ENCODE data around the gene TSHZ2.

The TSHZ2 gene

DNA sequence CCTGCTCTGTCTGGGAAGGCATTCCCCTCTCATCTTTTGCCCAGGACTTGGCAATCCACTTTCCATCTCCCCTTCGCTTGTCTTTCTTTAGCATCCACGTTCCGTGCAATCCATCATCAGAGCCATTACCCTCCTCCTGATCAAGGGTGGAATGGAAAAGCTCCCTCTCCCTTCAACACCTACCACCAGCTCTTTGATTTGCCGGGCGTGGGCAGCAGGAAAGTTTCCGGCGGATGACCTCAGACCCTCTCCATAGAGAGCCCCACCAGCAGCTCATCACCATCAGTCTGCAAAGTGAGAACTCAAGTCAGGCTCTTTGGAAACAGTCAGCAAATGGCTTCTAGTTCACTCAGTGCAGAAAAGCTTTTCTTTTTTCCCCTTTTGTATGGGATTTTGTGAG is 76.2 kb downstream of the TSHZ2 start:
- TF ChIP-seq, protein P1, sequence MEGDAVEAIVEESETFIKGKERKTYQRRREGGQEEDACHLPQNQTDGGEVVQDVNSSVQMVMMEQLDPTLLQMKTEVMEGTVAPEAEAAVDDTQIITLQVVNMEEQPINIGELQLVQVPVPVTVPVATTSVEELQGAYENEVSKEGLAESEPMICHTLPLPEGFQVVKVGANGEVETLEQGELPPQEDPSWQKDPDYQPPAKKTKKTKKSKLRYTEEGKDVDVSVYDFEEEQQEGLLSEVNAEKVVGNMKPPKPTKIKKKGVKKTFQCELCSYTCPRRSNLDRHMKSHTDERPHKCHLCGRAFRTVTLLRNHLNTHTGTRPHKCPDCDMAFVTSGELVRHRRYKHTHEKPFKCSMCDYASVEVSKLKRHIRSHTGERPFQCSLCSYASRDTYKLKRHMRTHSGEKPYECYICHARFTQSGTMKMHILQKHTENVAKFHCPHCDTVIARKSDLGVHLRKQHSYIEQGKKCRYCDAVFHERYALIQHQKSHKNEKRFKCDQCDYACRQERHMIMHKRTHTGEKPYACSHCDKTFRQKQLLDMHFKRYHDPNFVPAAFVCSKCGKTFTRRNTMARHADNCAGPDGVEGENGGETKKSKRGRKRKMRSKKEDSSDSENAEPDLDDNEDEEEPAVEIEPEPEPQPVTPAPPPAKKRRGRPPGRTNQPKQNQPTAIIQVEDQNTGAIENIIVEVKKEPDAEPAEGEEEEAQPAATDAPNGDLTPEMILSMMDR (IDR thresholded peaks at IDR 0.05): no peak
- TF ChIP-seq ZFX (IDR thresholded peaks at IDR 0.05; ENCODE audit: borderline replicate concordance): no peak
- H3K27ac ChIP-seq: no peak overlapping the region

DNA sequence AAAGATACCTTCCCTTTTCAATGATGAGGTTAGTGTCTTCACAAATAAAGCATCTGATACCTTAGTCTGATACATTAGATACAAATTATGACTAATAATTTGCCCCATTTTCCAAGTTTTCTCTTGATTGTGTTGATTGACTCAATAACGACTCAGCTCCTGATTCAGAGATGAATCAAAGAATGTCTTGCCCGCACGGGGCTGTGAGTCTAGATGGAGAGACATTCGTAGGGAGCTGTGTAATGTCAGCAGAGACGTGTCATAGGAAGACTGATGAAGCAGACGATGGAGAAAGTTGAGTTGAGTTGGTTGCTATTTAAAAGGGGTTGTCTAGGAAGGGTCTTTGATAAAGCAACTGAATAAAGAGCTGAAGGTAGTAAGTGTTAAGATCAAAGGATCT is 78.2 kb downstream of the TSHZ2 start:
- TF ChIP-seq ZFX (IDR thresholded peaks at IDR 0.05; ENCODE audit: borderline replicate concordance): no peak
- TF ChIP-seq, protein P1 (IDR thresholded peaks at IDR 0.05): no peak

DNA sequence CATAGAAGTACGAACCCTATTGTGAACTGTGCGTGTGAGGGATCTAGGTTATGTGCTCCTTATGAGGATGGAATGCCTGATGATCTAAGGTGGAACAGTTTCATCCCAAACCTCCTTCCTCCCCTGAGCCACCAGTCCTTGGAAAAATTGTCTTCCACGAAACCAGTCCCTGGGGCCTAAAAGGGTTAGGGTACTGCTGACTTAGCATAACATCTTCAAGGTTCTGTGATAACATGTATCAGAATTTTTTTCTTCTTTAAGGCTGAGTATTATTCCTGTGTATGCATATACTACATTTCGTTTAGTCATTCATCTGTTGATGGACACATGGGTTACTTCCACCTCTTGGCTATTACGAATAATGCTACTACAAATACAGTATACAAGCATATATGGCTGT is 80.2 kb downstream of the TSHZ2 start:
- TF ChIP-seq, protein P1 (IDR thresholded peaks at IDR 0.05): no peak
- TF ChIP-seq ZFX (IDR thresholded peaks at IDR 0.05; ENCODE audit: borderline replicate concordance): no peak
- no peak overlapping the region for H3K27ac ChIP-seq

More for the DNA sequence above, 78.2 kb downstream of the TSHZ2 start:
- no peak overlapping the region for H3K27ac ChIP-seq

DNA sequence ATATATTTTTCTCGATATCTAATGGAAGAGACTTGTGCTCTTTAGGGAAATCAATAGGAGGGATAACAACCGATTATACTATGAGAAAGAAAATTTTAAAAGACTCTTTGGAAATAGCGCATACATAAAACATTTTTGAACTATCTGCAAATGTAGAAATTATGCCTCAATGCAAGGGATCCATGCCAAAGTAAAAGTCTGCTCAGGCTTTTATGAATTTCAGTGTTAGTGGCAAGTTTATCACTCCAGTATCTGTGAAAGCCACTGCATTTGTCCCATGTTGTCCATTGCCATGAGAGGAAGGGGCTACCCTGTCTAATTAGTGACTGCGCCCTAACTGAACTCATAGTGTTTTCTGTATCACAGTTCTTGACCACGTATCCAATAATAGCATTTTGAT is 81.4 kb downstream of the TSHZ2 start:
- no peak overlapping the region for H3K27ac ChIP-seq
- TF ChIP-seq, protein P1 (IDR thresholded peaks at IDR 0.05): no peak
- no peak for TF ChIP-seq ZFX (IDR thresholded peaks at IDR 0.05; ENCODE audit: borderline replicate concordance)

DNA sequence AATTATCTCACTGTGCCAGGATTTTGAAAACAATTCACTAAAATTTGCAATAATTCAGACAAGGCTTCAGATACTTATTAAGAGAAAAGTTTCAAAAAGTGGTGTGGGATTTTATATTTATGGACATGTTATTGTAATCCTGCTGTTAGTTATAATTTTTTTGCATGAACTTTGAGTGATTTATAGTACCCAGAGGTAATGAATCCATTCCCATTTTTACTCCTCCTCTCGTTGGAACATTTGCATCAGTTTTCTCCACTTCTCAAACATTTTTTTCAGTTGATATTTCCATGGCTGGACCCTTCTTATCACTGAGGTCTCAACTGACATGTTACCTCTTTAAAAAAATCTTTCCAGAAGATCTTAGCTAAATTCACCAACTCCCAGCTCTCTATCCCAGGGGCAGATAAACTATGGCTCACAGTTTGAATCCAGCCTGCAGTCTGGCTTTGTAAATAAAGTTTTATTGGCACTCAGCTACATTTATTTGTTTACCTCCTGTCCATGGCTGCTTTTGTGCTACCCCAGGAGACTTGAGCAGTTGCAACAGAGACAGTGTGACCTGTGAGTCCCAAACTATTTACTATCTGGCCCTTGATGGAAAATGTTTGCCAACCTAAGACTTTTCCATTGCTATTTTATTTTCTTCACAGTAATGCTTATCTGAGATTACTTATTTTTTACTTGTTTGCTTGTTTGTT is 83.4 kb downstream of the TSHZ2 start:
- no peak for TF ChIP-seq ZFX (IDR thresholded peaks at IDR 0.05; ENCODE audit: borderline replicate concordance)
- TF ChIP-seq, protein P1 (IDR thresholded peaks at IDR 0.05): no peak
- no peak overlapping the region for H3K27ac ChIP-seq

DNA sequence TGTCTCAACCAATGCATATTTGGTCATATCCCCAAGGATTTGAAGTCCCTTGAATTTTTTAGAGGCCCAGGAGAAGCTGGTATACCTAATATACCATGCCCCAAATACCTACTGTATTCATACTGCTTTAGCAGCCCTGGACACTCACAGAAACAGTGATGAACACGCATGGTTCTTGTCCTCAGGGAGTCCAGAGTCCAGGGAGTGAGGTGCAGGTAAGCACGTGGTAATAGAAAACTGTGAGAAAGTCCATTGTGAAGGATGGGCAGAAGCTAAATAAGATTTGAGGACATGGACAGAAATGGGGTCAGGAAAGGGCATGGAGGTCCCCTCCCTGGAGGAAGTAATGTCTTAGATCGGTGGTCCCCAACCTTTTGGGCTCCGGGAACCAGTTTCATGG is 85.4 kb downstream of the TSHZ2 start:
- H3K27ac ChIP-seq: no peak overlapping the region
- TF ChIP-seq, protein P1 (IDR thresholded peaks at IDR 0.05): no peak
- TF ChIP-seq ZFX (IDR thresholded peaks at IDR 0.05; ENCODE audit: borderline replicate concordance): no peak

DNA sequence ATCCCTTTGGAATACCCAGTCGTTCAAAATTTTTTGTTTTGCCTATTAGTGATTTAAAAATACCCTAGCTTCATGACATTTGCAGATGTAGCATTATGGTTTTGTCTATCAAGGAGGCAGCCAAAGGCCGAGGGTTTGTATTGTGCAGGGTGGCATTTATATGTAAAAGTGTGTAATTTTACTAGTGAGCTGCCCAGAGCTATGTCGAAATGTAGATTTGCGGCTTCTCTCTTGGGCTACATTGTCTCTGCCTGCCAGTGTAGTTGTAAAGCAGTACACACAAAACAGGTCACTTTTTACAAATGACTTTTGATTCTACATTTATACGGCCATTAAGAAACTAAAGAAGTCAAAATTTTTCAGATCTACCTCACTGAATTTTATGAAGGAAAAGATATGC is 87.7 kb downstream of the TSHZ2 start:
- TF ChIP-seq, protein P1 (IDR thresholded peaks at IDR 0.05): no peak
- no peak overlapping the region for H3K27ac ChIP-seq
